Stimulated activated naive CD8-positive, alpha-beta T cell treated with anti-CD3 and anti-CD28 coated beads, Interleukin-15, amount 100 ng/mL, for 72 hours (primary cell): ENCODE data around the gene NR2F1-AS1.
A peak's percentile ranks its signal among the peaks of the same experiment; 100 is the strongest.

Experiments
- ATAC-seq: fragments of 150-1000 bp; cut with Tn5 transposase; 2 replicates; pipeline ENCODE4 v1.10.0; 2021; ENCODE audit warnings: mild to moderate bottlenecking, moderate library complexity
- DNase-seq, 2 donors: peaks; one replicate each; pipeline ENCODE4 v3.0.0; 2021 to 2022
- H3K27ac Mint-ChIP-seq, 2 donors: one replicate each; pipeline ENCODE4 v1.8.0; 2022; ENCODE audit warnings: mild to moderate bottlenecking in 2 of 2, mixed read lengths in 2 of 2, moderate library complexity in 2 of 2
- H3K27me3 Mint-ChIP-seq: one replicate; pipeline ENCODE4 v1.8.0; 2022; ENCODE audit warnings: mixed read lengths
- H3K4me1 Mint-ChIP-seq: one replicate; pipeline ENCODE4 v1.8.0; 2022; ENCODE audit warnings: mild to moderate bottlenecking, mixed read lengths
- H3K4me3 Mint-ChIP-seq, 2 donors: one replicate each; pipeline ENCODE4 v1.8.0; 2022; ENCODE audit warnings: mild to moderate bottlenecking in 2 of 2, mixed read lengths in 2 of 2, moderate library complexity in 1 of 2
- H3K9me3 Mint-ChIP-seq, 2 donors: one replicate each; pipeline ENCODE4 v1.8.0; 2022; ENCODE audit warnings: mixed read lengths in 2 of 2

The NR2F1-AS1 gene

GRCh38 chr5:93586736-93587596 is 5.9 kb upstream of the NR2F1-AS1 start:
- Mint-ChIP-seq H3K27me3 (peaks cover 47% of the 10 kb centered on the region), H3K4me3 (peak overlapping the region in 1 of 2 donors; percentile 71), H3K27ac (no peak overlapping the region), H3K4me1 (peaks cover 28% of the 10 kb centered on the region), H3K9me3 (peaks cover 0 to 6% of the 10 kb centered on the region in 2 donors)
- ATAC-seq, result no peak
- no peak for DNase-seq

- H3K9me3 Mint-ChIP-seq, result peaks cover 0 to 6% of the 10 kb centered on the region in 2 donors
- DNase-seq (no peak), ATAC-seq (no peak)
- H3K27me3 Mint-ChIP-seq, result peaks cover 47% of the 10 kb centered on the region
- H3K4me1 Mint-ChIP-seq, result peaks cover 31% of the 10 kb centered on the region
- peak overlapping the region in 1 of 2 donors; percentile 85 for H3K27ac Mint-ChIP-seq
- H3K4me3 Mint-ChIP-seq, result peak overlapping the region; percentile 55 to 69
These were observed 4.9 kb upstream of the NR2F1-AS1 start for GRCh38 chr5:93585767-93586385.

GRCh38 chr5:93585041-93585766 is 4.2 kb upstream of the NR2F1-AS1 start:
- Mint-ChIP-seq H3K9me3 (peaks cover 0 to 6% of the 10 kb centered on the region in 2 donors), H3K27me3 (peaks cover 44% of the 10 kb centered on the region), H3K27ac (no peak overlapping the region), H3K4me3 (peak overlapping the region; percentile 55 to 69), H3K4me1 (peaks cover 38% of the 10 kb centered on the region)
- no peak for ATAC-seq
- DNase-seq, result no peak

GRCh38 chr5:93584596-93585040 is 3.6 kb upstream of the NR2F1-AS1 start:
- Mint-ChIP-seq H3K4me1 (peaks cover 44% of the 10 kb centered on the region), H3K4me3 (peak overlapping the region; percentile 57 to 58), H3K9me3 (peaks cover 0 to 6% of the 10 kb centered on the region in 2 donors), H3K27ac (no peak overlapping the region), H3K27me3 (peaks cover 38% of the 10 kb centered on the region)
- no peak for DNase-seq
- no peak for ATAC-seq

- Mint-ChIP-seq H3K4me1 (peaks cover 50% of the 10 kb centered on the region), H3K27ac (no peak overlapping the region), H3K27me3 (peaks cover 31% of the 10 kb centered on the region), H3K4me3 (peak overlapping the region; percentile 57 to 58), H3K9me3 (peaks cover 0 to 5% of the 10 kb centered on the region in 2 donors)
- ATAC-seq, result peak; percentile 31
- no peak for DNase-seq
These were observed 3.0 kb upstream of the NR2F1-AS1 start for GRCh38 chr5:93583768-93584595.

GRCh38 chr5:93583439-93583767 is 2.4 kb upstream of the NR2F1-AS1 start:
- Mint-ChIP-seq H3K4me1 (peaks cover 50% of the 10 kb centered on the region), H3K27me3 (peaks cover 26% of the 10 kb centered on the region), H3K4me3 (no peak overlapping the region), H3K9me3 (no peaks in the 10 kb centered on the region), H3K27ac (no peak overlapping the region)
- DNase-seq (no peak), ATAC-seq (no peak)

- peak within 1 kb of the TSS in 1 of 2 donors; percentile 58 for H3K4me3 Mint-ChIP-seq
- peaks cover 20% of the 10 kb centered on the region for H3K27me3 Mint-ChIP-seq
These were observed 1.8 kb upstream of the NR2F1-AS1 start, which contains the start of gene NR2F1 for GRCh38 chr5:93582677-93583438. NR2F1 (plus strand) TSS chr5:93583222; CDS start chr5:93585024, 1,802 bp downstream.

GRCh38 chr5:93582167-93582462 is 1.1 kb upstream of the NR2F1-AS1 start:
- H3K27me3 Mint-ChIP-seq, result peaks cover 13% of the 10 kb centered on the region
- DNase-seq, result no peak
- no peaks in the 10 kb centered on the region for H3K9me3 Mint-ChIP-seq
- ATAC-seq, result no peak
- H3K4me3 Mint-ChIP-seq, result no peak overlapping the region
- H3K4me1 Mint-ChIP-seq, result peaks cover 45% of the 10 kb centered on the region
- no peak overlapping the region for H3K27ac Mint-ChIP-seq

More at GRCh38 chr5:93582677-93583438, 1.8 kb upstream of the NR2F1-AS1 start, which contains the start of gene NR2F1:
- Mint-ChIP-seq H3K9me3 (no peaks in the 10 kb centered on the region), H3K4me1 (peaks cover 50% of the 10 kb centered on the region), H3K27ac (no peak within 1 kb of the TSS)
- DNase-seq (no peak), ATAC-seq (peak; percentile 48)

- DNase-seq (no peak), ATAC-seq (peak; percentile 17)
- no peak overlapping the region for H3K4me3 Mint-ChIP-seq
- peaks cover under 1% of the 10 kb centered on the region for H3K27me3 Mint-ChIP-seq
- H3K27ac Mint-ChIP-seq, result no peak overlapping the region
- H3K9me3 Mint-ChIP-seq, result no peaks in the 10 kb centered on the region
- H3K4me1 Mint-ChIP-seq, result peaks cover 35% of the 10 kb centered on the region
These were observed 724 bp downstream of the NR2F1-AS1 start for GRCh38 chr5:93580063-93580926.

GRCh38 chr5:93579692-93580062 is 1.3 kb downstream of the NR2F1-AS1 start:
- H3K4me3 Mint-ChIP-seq, result no peak overlapping the region
- H3K27me3 Mint-ChIP-seq, result no peaks in the 10 kb centered on the region
- no peak overlapping the region for H3K27ac Mint-ChIP-seq
- DNase-seq (no peak), ATAC-seq (peak; percentile 1)
- peaks cover 35% of the 10 kb centered on the region for H3K4me1 Mint-ChIP-seq
- no peaks in the 10 kb centered on the region for H3K9me3 Mint-ChIP-seq

- no peaks in the 10 kb centered on the region for H3K27me3 Mint-ChIP-seq
- DNase-seq (no peak), ATAC-seq (peak; percentile 2)
- H3K27ac Mint-ChIP-seq, result no peak overlapping the region
- H3K4me3 Mint-ChIP-seq, result peak overlapping the region in 1 of 2 donors; percentile 30
- H3K9me3 Mint-ChIP-seq, result no peaks in the 10 kb centered on the region
- peaks cover 35% of the 10 kb centered on the region for H3K4me1 Mint-ChIP-seq
These were observed 2.0 kb downstream of the NR2F1-AS1 start for GRCh38 chr5:93578813-93579691.

GRCh38 chr5:93577854-93578812 is 2.9 kb downstream of the NR2F1-AS1 start:
- DNase-seq (no peak), ATAC-seq (no peak)
- Mint-ChIP-seq H3K27me3 (no peaks in the 10 kb centered on the region), H3K4me3 (peak overlapping the region in 1 of 2 donors; percentile 28), H3K9me3 (no peaks in the 10 kb centered on the region), H3K27ac (no peak overlapping the region), H3K4me1 (peaks cover 43% of the 10 kb centered on the region)
